Sigmoid colon (tissue), 7 donors: ENCODE measurements around the gene TBCCD1. TPM values are rescaled to one million over a fixed set of nuclear protein-coding genes. Genes with fewer than 3 reads are reported as not detected.

Source experiments
- DNase-seq: peaks from one replicate; pipeline ENCODE4 v3.0.0-alpha.2; 2019
- H3K27ac ChIP-seq, 4 donors: fragments of 200-600 bp; sonication (generic); one replicate each; pipeline ENCODE4 v1.5.1; 2016 to 2019; ENCODE audit warnings: mild to moderate bottlenecking in 1 of 4
- H3K27me3 ChIP-seq, 3 donors: fragments of 200-600 bp; sonication (generic); one replicate each; pipeline ENCODE4 v1.5.1; 2019; ENCODE audit warnings: mild to moderate bottlenecking in 1 of 3
- H3K36me3 ChIP-seq, 4 donors: fragments of 200-600 bp; sonication (generic); one replicate each; pipeline ENCODE4 v1.5.1; 2016 to 2019
- H3K4me1 ChIP-seq, 4 donors: fragments of 200-600 bp; sonication (generic); one replicate each; pipeline ENCODE4 v1.5.1; 2017 to 2019
- H3K4me3 ChIP-seq, 4 donors: fragments of 200-600 bp; sonication (generic); one replicate each; pipeline ENCODE4 v1.5.1; 2017 to 2019; ENCODE audit warnings: mild to moderate bottlenecking in 2 of 4, moderate library complexity in 1 of 4
- H3K9me3 ChIP-seq, 4 donors: fragments of 200-600 bp in 3 of 4; sonication (generic) in 3 of 4; one replicate each; pipeline versions ENCODE4 v1.5.1 to v1.6.1; 2013 to 2019
- EP300 ChIP-seq, 4 donors: sonication (generic); formaldehyde crosslinking; IDR thresholded peaks; one replicate each; pipeline ENCODE4 v1.6.1; 2017; ENCODE audit warnings: antibody characterized with exemption in 4 of 4
- POLR2A ChIP-seq, 2 donors: fragments of 450-650 bp; IDR thresholded peaks; one replicate each; pipeline ENCODE4 v1.6.1; 2016; ENCODE audit warnings: antibody characterized with exemption in 2 of 2, mild to moderate bottlenecking in 2 of 2, moderate library complexity in 2 of 2
- POLR2AphosphoS5 ChIP-seq, 4 donors: sonication (generic); formaldehyde crosslinking; IDR thresholded peaks; one replicate each; pipeline ENCODE4 v1.6.1; 2017; ENCODE audit warnings: antibody characterized with exemption in 4 of 4
- WGBS, 2 donors: extraction: QIAGEN DNeasy Blood & Tissue Kit; methylation state at CpG; one replicate each; pipeline ENCODE4 v1.1.7; 2013; 5-methylcytosine and 5-hydroxymethylcytosine counted together
- intact Hi-C: fragments of 100-400 bp; cut with DNase I; formaldehyde crosslinking; loops from one replicate; pipeline ENCODE4 v1.15.1; 2023
- polyA plus RNA-seq, 3 donors: library from polyadenylated mRNA; stranded (reverse); fragments of 200-250 nt; gene quantifications; one replicate each; pipeline ENCODE4 v1.2.3, GENCODE V29; 2013
- total RNA-seq, 4 donors: library from RNA; depleted of rRNA; stranded (reverse); fragments of >200 nt; gene quantifications; one replicate each; pipeline ENCODE4 v1.1.0, GENCODE V29; 2016
- TF ChIP-seq, protein P1 (sequence below), 4 experiments: fragments of 450-650 bp in 3 of 4; fragments of 200-600 bp in 1 of 4; IDR thresholded peaks; one replicate each; pipeline ENCODE4 v1.5.1; 2016 to 2019; ENCODE audit warnings: antibody characterized with exemption in 4 of 4, mild to moderate bottlenecking in 3 of 4, moderate library complexity in 2 of 4
- donor health status: healthy with polysubstance abuse.
- donor health status: Bipolar disorder and iron deficiency.
- donor health status: healthy.

Gene TBCCD1
- total and polyA plus RNA-seq, 7 donors, result 4.9 to 14.3 (median 9.7) TPM

DNA sequence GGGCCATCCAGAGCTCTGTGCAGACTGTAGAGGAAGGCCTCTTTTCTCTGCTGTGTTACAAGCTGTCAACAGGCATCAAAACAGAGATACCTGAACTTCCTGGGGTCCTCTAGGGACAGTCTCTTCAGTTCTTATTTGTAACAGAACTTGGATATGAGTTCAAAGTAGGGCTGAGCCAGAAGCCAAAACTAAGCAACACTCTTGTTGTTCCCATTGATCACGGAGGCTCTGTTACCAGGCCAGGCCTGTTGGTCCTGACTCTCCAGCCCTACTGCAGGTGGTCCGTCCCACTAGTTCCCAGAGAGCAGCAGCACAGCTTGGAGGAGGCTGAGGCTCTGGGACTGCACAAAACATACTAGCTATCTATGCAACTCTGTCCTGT, 32.6 kb upstream of the TBCCD1 start:
- H3K36me3 ChIP-seq, result no peaks in the 10 kb centered on the region
- no peak for DNase-seq
- intact Hi-C loops, result no loop called here
- 94 to 96% methylated on average over 2 of the region's 2 CpGs for WGBS, 2 donors
- H3K4me1 ChIP-seq, result no peaks in the 10 kb centered on the region
- H3K9me3 ChIP-seq, result no peaks in the 10 kb centered on the region
- H3K4me3 ChIP-seq, result no peak overlapping the region
- TF ChIP-seq EP300 (IDR thresholded peaks at IDR 0.05) (no peak), POLR2AphosphoS5 (IDR thresholded peaks at IDR 0.05) (no peak), POLR2A (IDR thresholded peaks at IDR 0.05) (no peak)
- TF ChIP-seq, protein P1, sequence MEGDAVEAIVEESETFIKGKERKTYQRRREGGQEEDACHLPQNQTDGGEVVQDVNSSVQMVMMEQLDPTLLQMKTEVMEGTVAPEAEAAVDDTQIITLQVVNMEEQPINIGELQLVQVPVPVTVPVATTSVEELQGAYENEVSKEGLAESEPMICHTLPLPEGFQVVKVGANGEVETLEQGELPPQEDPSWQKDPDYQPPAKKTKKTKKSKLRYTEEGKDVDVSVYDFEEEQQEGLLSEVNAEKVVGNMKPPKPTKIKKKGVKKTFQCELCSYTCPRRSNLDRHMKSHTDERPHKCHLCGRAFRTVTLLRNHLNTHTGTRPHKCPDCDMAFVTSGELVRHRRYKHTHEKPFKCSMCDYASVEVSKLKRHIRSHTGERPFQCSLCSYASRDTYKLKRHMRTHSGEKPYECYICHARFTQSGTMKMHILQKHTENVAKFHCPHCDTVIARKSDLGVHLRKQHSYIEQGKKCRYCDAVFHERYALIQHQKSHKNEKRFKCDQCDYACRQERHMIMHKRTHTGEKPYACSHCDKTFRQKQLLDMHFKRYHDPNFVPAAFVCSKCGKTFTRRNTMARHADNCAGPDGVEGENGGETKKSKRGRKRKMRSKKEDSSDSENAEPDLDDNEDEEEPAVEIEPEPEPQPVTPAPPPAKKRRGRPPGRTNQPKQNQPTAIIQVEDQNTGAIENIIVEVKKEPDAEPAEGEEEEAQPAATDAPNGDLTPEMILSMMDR (IDR thresholded peaks at IDR 0.05), result no peak
- H3K27me3 ChIP-seq, result no peaks in the 10 kb centered on the region
- H3K27ac ChIP-seq, result no peak overlapping the region

DNA sequence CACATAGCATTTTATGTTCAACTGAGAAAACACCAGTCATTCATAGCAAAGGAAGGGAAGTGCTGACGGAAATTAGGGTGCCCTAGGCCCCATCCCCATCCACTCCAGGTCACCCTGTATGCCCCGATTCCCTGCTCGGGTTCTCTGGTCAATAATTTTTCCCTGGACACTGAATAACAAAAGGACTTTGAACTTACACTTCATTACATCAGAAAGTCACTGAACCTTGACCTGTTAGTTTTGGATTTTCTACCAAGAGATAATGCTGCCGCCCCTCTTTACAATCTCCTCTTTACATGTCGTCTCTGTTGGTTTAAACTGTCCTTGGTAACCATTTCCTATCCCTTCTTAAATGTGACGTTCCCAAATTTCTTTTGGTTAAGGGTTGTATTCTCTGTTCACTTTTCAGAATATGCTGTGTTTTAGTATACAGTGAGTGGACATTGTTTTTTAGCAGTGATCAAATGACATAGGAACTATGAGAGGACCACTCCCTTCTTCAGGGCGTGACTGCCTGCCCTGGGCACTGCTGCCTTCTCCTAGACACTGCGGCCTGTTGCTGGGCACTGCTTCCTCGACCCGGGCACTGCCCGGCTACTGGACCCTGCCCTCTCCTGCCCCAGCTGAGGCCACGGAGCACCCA, 32.1 kb upstream of the TBCCD1 start:
- Histone ChIP-seq H3K27me3 (no peaks in the 10 kb centered on the region), H3K9me3 (no peaks in the 10 kb centered on the region), H3K4me3 (no peak overlapping the region), H3K27ac (no peak overlapping the region), H3K4me1 (no peaks in the 10 kb centered on the region), H3K36me3 (no peaks in the 10 kb centered on the region)
- TF ChIP-seq, protein P1 (IDR thresholded peaks at IDR 0.05), result no peak
- TF ChIP-seq POLR2AphosphoS5 (IDR thresholded peaks at IDR 0.05) (no peak), EP300 (IDR thresholded peaks at IDR 0.05) (no peak), POLR2A (IDR thresholded peaks at IDR 0.05) (no peak)
- no peak for DNase-seq
- intact Hi-C loops, result no loop called here
- WGBS, 2 donors, result 36 to 70% methylated on average over 12 of the region's 12 CpGs

DNA sequence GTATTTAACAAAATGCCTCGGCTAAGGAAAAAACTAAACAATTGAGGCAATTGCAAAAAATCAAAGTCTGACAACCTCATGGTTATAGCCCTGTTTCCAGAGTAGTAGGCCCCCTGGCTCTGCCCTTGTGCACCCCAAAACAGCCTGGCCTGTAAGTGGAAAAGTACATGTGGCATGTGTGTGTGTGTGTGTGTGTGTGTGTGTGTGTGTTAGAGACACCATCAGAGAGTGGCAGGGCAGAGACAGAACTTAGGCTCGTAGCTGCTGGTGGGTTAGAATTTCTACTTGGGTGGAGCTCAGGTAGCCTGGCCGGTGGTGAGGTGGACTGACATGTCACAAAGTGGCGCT, 31.6 kb upstream of the TBCCD1 start:
- WGBS, 2 donors, result 89 to 93% methylated on average over 4 of the region's 4 CpGs
- H3K36me3 ChIP-seq, result no peaks in the 10 kb centered on the region
- H3K27me3 ChIP-seq, result no peaks in the 10 kb centered on the region
- no peak overlapping the region for H3K27ac ChIP-seq
- H3K4me3 ChIP-seq, result no peak overlapping the region
- no peaks in the 10 kb centered on the region for H3K4me1 ChIP-seq
- DNase-seq, result no peak
- TF ChIP-seq, protein P1 (IDR thresholded peaks at IDR 0.05), result no peak
- TF ChIP-seq POLR2AphosphoS5 (IDR thresholded peaks at IDR 0.05), result no peak
- TF ChIP-seq POLR2A (IDR thresholded peaks at IDR 0.05), result no peak
- TF ChIP-seq EP300 (IDR thresholded peaks at IDR 0.05), result no peak
- H3K9me3 ChIP-seq, result no peaks in the 10 kb centered on the region
- intact Hi-C loops, result no loop called here

DNA sequence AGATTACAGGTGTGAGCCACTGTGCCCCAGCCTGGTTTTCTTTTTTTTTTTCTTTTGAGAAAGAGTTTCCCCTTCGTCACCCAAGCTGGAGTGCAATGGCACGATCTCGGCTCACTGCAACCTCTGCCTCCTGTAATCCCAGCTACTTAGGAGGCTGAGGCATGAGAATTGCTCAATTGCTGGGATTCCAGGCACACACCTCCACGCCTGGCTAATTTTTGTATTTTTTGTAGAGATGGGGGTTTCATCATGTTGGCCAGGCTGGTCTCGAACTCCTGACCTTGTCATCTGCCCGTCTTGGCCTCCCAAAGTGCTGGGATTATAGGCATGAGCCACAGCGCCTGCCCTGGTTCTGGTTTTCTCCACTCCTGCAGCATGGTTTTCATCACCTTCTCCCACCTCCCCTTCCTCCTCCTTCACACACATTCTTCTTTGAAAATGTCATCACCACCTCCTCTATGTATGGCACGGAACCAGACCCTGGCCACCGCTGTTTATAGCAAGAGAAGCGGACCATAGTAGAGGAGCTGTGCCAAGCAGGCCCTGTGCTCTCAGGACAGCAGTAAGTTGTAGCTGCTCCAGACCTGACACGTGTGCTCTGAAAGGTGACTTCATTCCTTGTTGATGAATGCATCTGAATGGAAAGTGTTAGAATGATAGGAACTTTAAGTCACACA, 31.1 kb upstream of the TBCCD1 start:
- 90 to 92% methylated on average over 11 of the region's 11 CpGs for WGBS, 2 donors
- H3K36me3 ChIP-seq, result no peaks in the 10 kb centered on the region
- H3K27ac ChIP-seq, result no peak overlapping the region
- no peaks in the 10 kb centered on the region for H3K4me1 ChIP-seq
- H3K27me3 ChIP-seq, result no peaks in the 10 kb centered on the region
- intact Hi-C loops, result no loop called here
- no peak overlapping the region for H3K4me3 ChIP-seq
- no peak for DNase-seq
- TF ChIP-seq EP300 (IDR thresholded peaks at IDR 0.05), result no peak
- TF ChIP-seq, protein P1 (IDR thresholded peaks at IDR 0.05), result no peak
- no peak for TF ChIP-seq POLR2AphosphoS5 (IDR thresholded peaks at IDR 0.05)
- TF ChIP-seq POLR2A (IDR thresholded peaks at IDR 0.05), result no peak
- no peaks in the 10 kb centered on the region for H3K9me3 ChIP-seq
